Spleen (tissue), 11 donors: ENCODE data around the gene ZNF536. TPM values are rescaled to one million over a fixed set of nuclear protein-coding genes. Genes with fewer than 3 reads are reported as not detected.
A peak's percentile ranks its signal among the peaks of the same experiment; 100 is the strongest.

Experiments used
- DNase-seq: peaks from one replicate; pipeline ENCODE4 v3.0.0-alpha.2; 2020
- H3K27ac ChIP-seq, 8 donors: fragments of 200-600 bp; sonication (generic) in 7 of 8; 1 replicate in 4 of 8; 2 replicates in 4 of 8; pipeline versions ENCODE4 v1.5.0 to v1.8.0; 2016 to 2021; ENCODE audit warnings: inconsistent platforms in 4 of 8, mild to moderate bottlenecking in 4 of 8, moderate library complexity in 1 of 8
- H3K27me3 ChIP-seq, 7 donors: fragments of 200-600 bp; sonication (generic) in 6 of 7; replicated peaks in 1 of 7; 1 replicate in 4 of 7; 2 replicates in 3 of 7; pipeline versions ENCODE4 v1.5.0 to v1.8.0; 2016 to 2021; ENCODE audit warnings: inconsistent platforms in 3 of 7, mild to moderate bottlenecking in 1 of 7
- H3K36me3 ChIP-seq, 6 donors: fragments of 200-600 bp; sonication (generic) in 5 of 6; 1 replicate in 4 of 6; 2 replicates in 2 of 6; pipeline versions ENCODE4 v1.5.0 to v1.8.0; 2016 to 2021; ENCODE audit warnings: inconsistent platforms in 2 of 6
- H3K4me1 ChIP-seq, 6 donors: fragments of 200-600 bp; sonication (generic) in 5 of 6; 1 replicate in 3 of 6; 2 replicates in 3 of 6; pipeline versions ENCODE4 v1.5.0 to v1.8.0; 2016 to 2021; ENCODE audit warnings: inconsistent platforms in 3 of 6
- H3K4me3 ChIP-seq, 8 donors: fragments of 200-600 bp; sonication (generic) in 7 of 8; 1 replicate in 4 of 8; 2 replicates in 4 of 8; pipeline versions ENCODE4 v1.5.0 to v1.8.0; 2016 to 2021; ENCODE audit warnings: inconsistent platforms in 4 of 8, mild to moderate bottlenecking in 4 of 8, moderate library complexity in 2 of 8
- H3K9me3 ChIP-seq, 8 donors: fragments of 200-600 bp; sonication (generic) in 7 of 8; 1 replicate in 4 of 8; 2 replicates in 4 of 8; pipeline versions ENCODE4 v1.5.0 to v1.8.0; 2016 to 2021; ENCODE audit warnings: inconsistent platforms in 4 of 8
- POLR2A ChIP-seq, 3 donors: fragments of 450-650 bp; IDR thresholded peaks; one replicate each; pipeline ENCODE4 v1.5.1; 2017; ENCODE audit warnings: antibody characterized with exemption in 3 of 3, mild to moderate bottlenecking in 1 of 3
- POLR2AphosphoS5 ChIP-seq, 3 donors: sonication (generic); formaldehyde crosslinking; IDR thresholded peaks; one replicate each; pipeline ENCODE4 v1.5.1; 2017; ENCODE audit warnings: antibody characterized with exemption in 3 of 3
- WGBS, 5 donors: extraction: QIAGEN DNeasy Blood & Tissue Kit in 3 of 5; methylation state at CpG; one replicate each; pipeline versions ENCODE4 v1.1.5 to v1.1.7; 2013 to 2018; 5-methylcytosine and 5-hydroxymethylcytosine counted together
- intact Hi-C: fragments of 100-400 bp; cut with DNase I; formaldehyde crosslinking; loops from one replicate; pipeline ENCODE4 v1.15.0; 2023; ENCODE audit warnings: low total_unique reads
- polyA plus RNA-seq, 3 donors: library from polyadenylated mRNA; stranded (reverse); fragments of 200-250 nt; gene quantifications; one replicate each; pipeline ENCODE4 v1.2.1, GENCODE V29; 2013
- total RNA-seq, 7 donors: library from RNA; depleted of rRNA in 3 of 7; stranded (reverse); fragments of >200 nt in 3 of 7; fragmentation: NEBNext Ultra II Directional in 4 of 7; extraction: Animal tissue kit (Norgen Biotek cat#: 25700) in 4 of 7; gene quantifications; one replicate each; pipeline versions ENCODE4 v1.1.0 to v1.2.1, GENCODE V29; 2016 to 2021
- TF ChIP-seq, protein P1 (sequence below), 11 experiments: fragments of 200-600 bp in 7 of 11; fragments of 450-650 bp in 4 of 11; sonication (generic) in 4 of 11; IDR thresholded peaks in 8 of 11; conservative IDR thresholded peaks in 3 of 11; 1 replicate in 7 of 11; 2 replicates in 4 of 11; pipeline versions ENCODE4 v1.4.0 to v1.8.0; 2016 to 2021; ENCODE audit warnings: antibody characterized with exemption in 11 of 11, inconsistent platforms in 4 of 11, mild to moderate bottlenecking in 1 of 11
- donor health status: healthy with polysubstance abuse.
- donor health status: DM: no; HTN: no; CAD: no; lungs with moderate emphysema.
- donor health status: DM: no; HTN: no; CAD: no.
- donor health status: Bipolar disorder and iron deficiency.
- donor health status: healthy.
- donor health status: DM: no; HTN: no; CAD: no.
- donor health status: DM: yes; HTN: yes; CAD: no.

Gene ZNF536
- total and polyA plus RNA-seq, 10 donors, result 0.13 to 4.1 (median 2.1) TPM

DNA sequence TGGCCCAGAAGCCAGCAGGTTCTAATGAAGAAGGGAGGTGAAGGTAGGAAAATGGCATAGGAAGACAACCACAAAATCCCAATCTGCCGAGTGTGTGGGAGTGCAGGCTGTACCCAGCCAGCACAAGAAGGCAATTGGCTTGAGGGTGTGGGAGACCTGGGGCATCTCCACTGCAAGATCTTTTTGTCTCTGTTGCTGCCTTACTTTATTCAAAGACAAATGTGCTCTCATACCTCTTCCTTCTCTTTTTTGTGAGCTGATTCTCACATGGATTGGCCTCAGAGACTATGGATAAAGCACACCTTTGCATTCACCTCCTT is 183.6 kb downstream of the ZNF536 start:
- Histone ChIP-seq H3K4me1 (no peaks in the 10 kb centered on the region), H3K27me3 (peaks cover 0 to 17% (median 0%) of the 10 kb centered on the region in 7 donors), H3K9me3 (no peaks in the 10 kb centered on the region), H3K4me3 (no peak overlapping the region), H3K27ac (no peak overlapping the region), H3K36me3 (no peaks in the 10 kb centered on the region)
- 37 to 100% (median 80%) methylated on average over 1 of the region's 1 CpG for WGBS, 5 donors
- DNase-seq, result no peak
- no peak for TF ChIP-seq POLR2A (IDR thresholded peaks at IDR 0.05)
- TF ChIP-seq, protein P1, sequence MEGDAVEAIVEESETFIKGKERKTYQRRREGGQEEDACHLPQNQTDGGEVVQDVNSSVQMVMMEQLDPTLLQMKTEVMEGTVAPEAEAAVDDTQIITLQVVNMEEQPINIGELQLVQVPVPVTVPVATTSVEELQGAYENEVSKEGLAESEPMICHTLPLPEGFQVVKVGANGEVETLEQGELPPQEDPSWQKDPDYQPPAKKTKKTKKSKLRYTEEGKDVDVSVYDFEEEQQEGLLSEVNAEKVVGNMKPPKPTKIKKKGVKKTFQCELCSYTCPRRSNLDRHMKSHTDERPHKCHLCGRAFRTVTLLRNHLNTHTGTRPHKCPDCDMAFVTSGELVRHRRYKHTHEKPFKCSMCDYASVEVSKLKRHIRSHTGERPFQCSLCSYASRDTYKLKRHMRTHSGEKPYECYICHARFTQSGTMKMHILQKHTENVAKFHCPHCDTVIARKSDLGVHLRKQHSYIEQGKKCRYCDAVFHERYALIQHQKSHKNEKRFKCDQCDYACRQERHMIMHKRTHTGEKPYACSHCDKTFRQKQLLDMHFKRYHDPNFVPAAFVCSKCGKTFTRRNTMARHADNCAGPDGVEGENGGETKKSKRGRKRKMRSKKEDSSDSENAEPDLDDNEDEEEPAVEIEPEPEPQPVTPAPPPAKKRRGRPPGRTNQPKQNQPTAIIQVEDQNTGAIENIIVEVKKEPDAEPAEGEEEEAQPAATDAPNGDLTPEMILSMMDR (IDR thresholded peaks at IDR 0.05 in 8 of 11, conservative IDR thresholded peaks at IDR 0.05 in 3 of 11), result no peak
- TF ChIP-seq POLR2AphosphoS5 (IDR thresholded peaks at IDR 0.05), result no peak
- intact Hi-C loops, result no loop called here

DNA sequence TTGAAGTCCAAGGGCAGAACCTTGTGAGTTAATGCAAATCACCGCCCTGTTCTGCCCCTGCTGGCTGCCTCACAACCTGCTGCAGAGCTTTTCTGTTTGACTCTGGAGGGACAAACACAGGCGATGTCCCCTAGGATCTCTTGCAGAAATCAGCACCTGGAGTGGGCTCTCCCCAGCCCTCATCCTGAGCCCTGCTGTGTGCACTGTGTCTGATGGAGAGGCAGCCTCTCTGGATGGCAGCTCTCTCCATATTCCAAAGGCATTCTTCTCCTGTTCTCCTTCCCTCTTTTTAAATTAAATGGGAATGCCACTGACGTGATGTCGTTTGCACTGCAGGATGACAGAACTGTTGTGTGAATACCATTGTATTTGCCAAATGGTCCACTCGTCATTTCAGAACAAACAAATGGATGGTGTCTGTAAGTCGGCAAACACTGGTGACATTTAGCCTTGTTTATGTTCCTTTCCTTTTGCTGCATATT is 184.1 kb downstream of the ZNF536 start:
- intact Hi-C loops, result no loop called here
- Histone ChIP-seq H3K4me1 (no peaks in the 10 kb centered on the region), H3K27ac (no peak overlapping the region), H3K27me3 (peaks cover 0 to 21% (median 0%) of the 10 kb centered on the region in 7 donors), H3K4me3 (no peak overlapping the region), H3K9me3 (no peaks in the 10 kb centered on the region), H3K36me3 (no peaks in the 10 kb centered on the region)
- 71 to 82% (median 74%) methylated on average over 6 of the region's 6 CpGs for WGBS, 5 donors
- no peak for DNase-seq
- TF ChIP-seq, protein P1 (IDR thresholded peaks at IDR 0.05 in 8 of 11, conservative IDR thresholded peaks at IDR 0.05 in 3 of 11), result no peak
- TF ChIP-seq POLR2A (IDR thresholded peaks at IDR 0.05) (no peak), POLR2AphosphoS5 (IDR thresholded peaks at IDR 0.05) (no peak)

GRCh38 chr19:30557212-30557611 is 185.0 kb downstream of the ZNF536 start:
- TF ChIP-seq, protein P1 (IDR thresholded peaks at IDR 0.05 in 8 of 11, conservative IDR thresholded peaks at IDR 0.05 in 3 of 11), result no peak
- no peak for TF ChIP-seq POLR2A (IDR thresholded peaks at IDR 0.05)
- no peak for TF ChIP-seq POLR2AphosphoS5 (IDR thresholded peaks at IDR 0.05)
- WGBS, 5 donors, result 73 to 80% (median 77%) methylated on average over 4 of the region's 4 CpGs
- H3K4me3 ChIP-seq, result no peak overlapping the region
- DNase-seq, result peak; percentile 14
- H3K9me3 ChIP-seq, result no peaks in the 10 kb centered on the region
- H3K36me3 ChIP-seq, result no peaks in the 10 kb centered on the region
- intact Hi-C loops, result no loop called here
- H3K27me3 ChIP-seq, result peaks cover 0 to 21% (median 0%) of the 10 kb centered on the region in 7 donors
- H3K4me1 ChIP-seq, result no peaks in the 10 kb centered on the region
- H3K27ac ChIP-seq, result no peak overlapping the region

DNA sequence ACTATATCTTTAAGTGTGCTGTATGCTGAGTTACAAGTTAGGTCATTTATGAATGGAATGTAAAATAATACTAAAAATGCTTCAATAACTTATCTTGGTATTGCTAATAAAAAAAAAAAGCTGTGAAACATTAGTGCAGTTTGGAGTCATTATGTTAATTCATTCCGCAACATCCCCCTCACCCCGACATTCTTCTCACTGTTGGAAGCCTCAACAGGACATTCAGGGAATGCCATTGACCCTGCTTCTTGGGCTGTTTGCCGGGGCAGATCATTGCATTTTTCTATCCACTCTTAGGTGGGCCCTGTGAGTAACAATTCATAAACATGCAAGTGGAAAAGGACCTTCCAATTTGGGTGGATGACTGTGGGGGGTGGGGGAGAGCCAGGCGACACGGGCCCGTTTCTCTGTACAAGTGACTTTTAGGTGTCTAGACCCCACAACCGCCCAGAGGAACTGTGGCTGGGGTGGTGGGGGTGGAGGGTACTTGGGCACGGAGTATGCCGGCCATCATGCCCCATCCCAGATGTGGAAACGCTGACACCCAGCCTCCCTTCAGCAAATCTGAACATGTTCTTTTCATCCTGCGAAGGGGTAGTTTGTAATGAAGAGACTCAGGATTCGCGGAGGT is 185.9 kb downstream of the ZNF536 start:
- Histone ChIP-seq H3K36me3 (no peaks in the 10 kb centered on the region), H3K4me3 (no peak overlapping the region), H3K9me3 (no peaks in the 10 kb centered on the region), H3K27me3 (peaks cover 0 to 21% (median 0%) of the 10 kb centered on the region in 7 donors), H3K4me1 (no peaks in the 10 kb centered on the region), H3K27ac (no peak overlapping the region)
- intact Hi-C loops, result no loop called here
- TF ChIP-seq POLR2A (IDR thresholded peaks at IDR 0.05), result no peak
- TF ChIP-seq, protein P1 (IDR thresholded peaks at IDR 0.05 in 8 of 11, conservative IDR thresholded peaks at IDR 0.05 in 3 of 11), result no peak
- TF ChIP-seq POLR2AphosphoS5 (IDR thresholded peaks at IDR 0.05), result no peak
- 79 to 88% (median 84%) methylated on average over 13 of the region's 13 CpGs for whole genome bisulfite sequencing, 5 donors
- DNase-seq, result peak; percentile 52
